Kidney epithelial cell (primary cell): Measurements from ENCODE around the gene RPTOR. TPM values are rescaled to one million over a fixed set of nuclear protein-coding genes. Genes with fewer than 3 reads are reported as not detected.

Source experiments
- DNase-seq: peaks from one replicate; pipeline ENCODE4 v3.0.0-alpha.2; 2010; ENCODE audit warnings: low read depth
- H3K27me3 ChIP-seq: 2 replicates; pipeline ENCODE4 v1.6.0; 2011; ENCODE audit warnings: low read length; ENCODE audit not compliant: control insufficient read depth, insufficient read depth
- H3K36me3 ChIP-seq: 2 replicates; pipeline ENCODE4 v1.5.1; 2011; ENCODE audit warnings: low read length; ENCODE audit not compliant: control insufficient read depth, insufficient read depth
- H3K4me3 ChIP-seq: 2 replicates; pipeline ENCODE4 v1.5.1; 2011; ENCODE audit warnings: low read depth, mild to moderate bottlenecking, control low read depth, low read length
- CTCF ChIP-seq: IDR thresholded peaks from 2 replicates; pipeline ENCODE4 v1.5.1; 2011; ENCODE audit warnings: mild to moderate bottlenecking, moderate library complexity, low read length, control low read depth, inconsistent platforms; ENCODE audit not compliant: insufficient read depth, poor library complexity, severe bottlenecking
- total RNA-seq: library from RNA; depleted of rRNA; stranded (reverse); fragments of >200 nt; gene quantifications from 2 replicates; pipeline ENCODE4 v1.2.3, GENCODE V29; 2015

Gene RPTOR
- total RNA-seq, 1 donor from 2014 or later = 22.7 TPM

GRCh38 chr17:80889231-80890195 is 344.9 kb downstream of the RPTOR start:
- H3K27me3 ChIP-seq = no peaks in the 10 kb centered on the region
- H3K4me3 ChIP-seq = no peak overlapping the region
- no peaks in the 10 kb centered on the region for H3K36me3 ChIP-seq
- no peak for TF ChIP-seq CTCF
- DNase-seq = no peak

DNA sequence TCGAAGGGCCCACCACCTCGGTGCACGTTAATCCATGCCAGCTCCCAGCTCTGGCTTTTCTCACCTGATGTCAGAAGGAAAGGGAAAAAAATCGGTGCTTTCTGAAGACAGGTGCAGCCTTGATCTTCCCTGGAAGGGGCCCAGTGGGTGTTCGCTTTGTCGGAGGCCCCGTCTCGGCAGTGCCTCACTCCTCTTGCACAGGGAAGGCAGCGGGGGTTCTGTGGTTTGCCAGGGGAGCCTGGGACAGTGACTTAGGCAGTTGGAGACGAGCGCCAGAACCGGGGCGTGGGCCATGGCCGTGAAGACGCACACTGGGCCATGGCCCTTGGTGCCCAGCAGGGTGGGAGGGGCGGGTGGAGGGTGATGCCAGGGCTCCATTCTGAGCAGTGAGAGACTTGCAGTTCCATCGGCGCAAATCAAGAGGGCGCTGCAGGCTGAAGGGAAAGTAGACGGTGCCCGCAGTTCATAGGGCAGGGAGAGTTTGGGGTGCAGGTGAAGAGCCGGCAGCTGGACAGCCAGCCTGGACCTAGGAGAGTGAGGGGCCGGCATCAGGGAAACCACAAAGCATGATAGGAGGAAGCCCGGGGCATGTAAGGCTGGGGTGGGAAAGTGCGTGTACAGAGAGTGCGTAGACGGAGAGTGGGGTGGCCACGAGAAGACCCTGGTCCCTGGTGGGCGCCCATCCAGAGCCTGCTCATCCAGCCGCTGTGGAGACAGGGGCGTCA is 345.7 kb downstream of the RPTOR start:
- Histone ChIP-seq H3K4me3 (no peak overlapping the region), H3K27me3 (no peaks in the 10 kb centered on the region), H3K36me3 (no peaks in the 10 kb centered on the region)
- no peak for TF ChIP-seq CTCF
- no peak for DNase-seq

DNA sequence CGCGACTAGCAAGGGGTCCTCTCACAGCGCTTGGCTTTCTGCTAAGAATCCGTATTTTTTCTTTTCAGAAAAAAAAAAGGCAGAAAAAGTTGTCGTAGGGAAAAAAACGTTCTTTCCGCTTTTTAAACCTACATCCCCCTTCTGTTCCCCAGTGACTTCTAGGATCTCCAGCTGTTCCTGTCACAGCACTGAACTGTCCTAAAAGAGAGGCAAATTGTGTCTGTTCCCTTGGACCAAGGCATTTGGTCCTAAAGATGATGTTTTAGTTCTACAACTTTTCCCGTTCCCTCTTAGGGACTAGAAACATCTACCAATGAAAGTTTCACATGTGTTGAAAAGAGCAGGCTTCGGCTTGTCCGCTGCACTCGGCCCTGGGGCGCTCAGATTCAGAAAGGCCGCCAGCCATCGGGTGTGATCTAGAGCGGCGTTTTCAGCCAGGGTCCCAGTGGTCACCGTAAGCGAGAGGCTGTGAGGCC is 346.3 kb downstream of the RPTOR start:
- DNase-seq = no peak
- Histone ChIP-seq H3K27me3 (no peaks in the 10 kb centered on the region), H3K4me3 (no peak overlapping the region), H3K36me3 (no peaks in the 10 kb centered on the region)
- no peak for TF ChIP-seq CTCF

GRCh38 chr17:80891397-80892018 is 346.9 kb downstream of the RPTOR start:
- no peak for TF ChIP-seq CTCF
- peak; percentile 86 for DNase-seq
- H3K27me3 ChIP-seq = no peaks in the 10 kb centered on the region
- no peak overlapping the region for H3K4me3 ChIP-seq
- H3K36me3 ChIP-seq = no peaks in the 10 kb centered on the region

DNA sequence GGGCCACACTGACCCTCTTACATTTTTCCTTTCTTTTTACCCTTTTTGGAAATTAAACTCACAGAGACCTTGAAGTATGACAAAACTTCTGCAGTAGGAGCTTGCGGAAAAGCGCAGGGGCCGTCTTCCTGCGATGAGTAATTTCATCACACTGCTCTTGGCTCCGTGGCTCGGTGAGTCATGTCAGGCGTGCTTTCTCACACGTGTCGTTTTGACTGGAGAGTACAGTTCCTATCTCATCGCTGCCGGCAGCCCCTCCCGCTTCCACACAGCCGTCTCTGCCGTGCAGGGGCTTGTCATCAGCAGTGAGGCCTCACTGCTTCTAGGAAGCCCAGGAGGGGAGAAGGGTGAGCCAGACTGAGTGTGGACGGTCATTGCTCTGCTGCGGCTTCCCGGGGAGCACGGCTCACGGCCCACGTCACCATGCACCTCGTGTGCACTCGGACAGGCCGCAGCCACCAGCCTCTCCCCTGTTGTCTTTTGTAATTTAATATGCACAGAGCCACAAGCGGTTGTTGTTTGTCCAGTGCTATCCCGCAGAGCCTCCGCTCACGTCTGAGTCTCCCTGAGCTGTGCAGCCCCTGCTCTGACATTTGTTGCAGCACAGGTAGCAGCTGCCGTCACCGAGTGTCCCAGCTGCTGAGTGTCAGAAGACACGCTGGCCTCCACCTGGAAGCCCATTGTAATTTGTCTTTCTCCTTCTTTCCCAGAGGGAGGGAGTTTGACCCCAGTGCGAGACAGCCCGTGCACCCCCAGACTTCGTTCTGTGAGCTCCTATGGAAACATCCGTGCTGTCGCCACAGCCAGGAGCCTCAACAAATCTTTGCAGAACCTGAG is 347.6 kb downstream of the RPTOR start:
- Histone ChIP-seq H3K27me3 (no peaks in the 10 kb centered on the region), H3K36me3 (no peaks in the 10 kb centered on the region), H3K4me3 (no peak overlapping the region)
- TF ChIP-seq CTCF = no peak
- peak; percentile 95 for DNase-seq
